ENCODE data around the gene SLC30A10.

GRCh38 chr1:219882755-219883154, 45.6 kb downstream of the SLC30A10 start:
- TF ChIP-seq RAD21 (conservative IDR thresholded peaks at IDR 0.05) (no peak), EP300 (conservative IDR thresholded peaks at IDR 0.05; ENCODE audit: poor library complexity, severe bottlenecking) (no peak), CTCF (IDR thresholded peaks at IDR 0.05; ENCODE audit: poor library complexity, severe bottlenecking) (no peak), POLR2AphosphoS5 (IDR thresholded peaks at IDR 0.05) (no peak), EZH2 (IDR thresholded peaks at IDR 0.05; ENCODE audit: borderline replicate concordance, insufficient read depth, low read length, poor library complexity, severe bottlenecking) (no peak)

Measured in neural cell (in vitro differentiated cells).